AG20443 (cell line): ENCODE data around the gene ARHGEF40.
A peak's percentile ranks its signal among the peaks of the same experiment; 100 is the strongest.

ENCODE experiments used
- DNase-seq: peaks from one replicate; pipeline ENCODE4 v3.0.0; 2012; ENCODE audit warnings: low spot score, mixed read lengths

The ARHGEF40 gene

DNA sequence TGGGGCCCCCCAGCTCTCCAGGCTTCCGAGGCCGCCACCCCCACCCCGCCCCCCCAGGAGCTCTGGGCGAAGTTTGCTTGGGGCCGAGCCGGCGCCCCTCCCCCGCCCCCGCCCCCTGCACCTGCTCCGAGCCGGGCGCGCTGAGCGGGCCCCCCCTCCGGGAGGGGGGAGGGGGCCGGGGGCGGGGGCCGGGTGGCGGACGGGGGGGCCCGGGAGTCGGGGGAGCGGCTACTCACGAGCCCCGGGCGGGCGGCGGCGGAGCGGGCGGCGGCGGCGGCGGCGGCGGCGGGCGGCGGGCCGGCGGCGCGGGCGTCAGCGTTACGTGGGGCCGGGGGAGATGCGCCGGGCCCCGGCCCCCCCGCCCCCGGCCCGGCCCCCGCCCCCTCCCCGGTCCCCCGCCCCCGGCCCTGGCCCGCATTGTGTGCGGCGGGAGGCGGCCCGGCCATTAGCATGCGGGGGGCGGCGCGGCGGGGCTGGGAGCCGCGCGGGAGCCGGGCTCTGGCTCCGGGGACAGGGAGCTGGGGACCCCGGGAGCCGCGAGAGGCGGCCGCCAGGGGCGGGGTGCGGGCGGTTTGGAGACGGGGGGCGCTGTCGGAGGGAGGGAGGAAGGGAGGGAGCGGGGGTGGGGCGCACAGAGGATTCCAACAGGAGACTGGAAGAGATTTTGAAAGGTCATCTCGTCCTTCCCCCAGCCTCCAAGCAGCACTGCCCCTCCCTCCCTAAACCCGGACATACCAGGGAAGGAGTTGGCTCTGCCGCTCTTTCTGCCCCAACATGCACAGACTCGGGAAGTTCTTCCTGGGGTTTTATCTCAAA, 28.2 kb downstream of the ARHGEF40 start, which contains the start of gene ZNF219:
Gene ZNF219 (minus strand): TSS at position 580 of the 816 bp plus-strand sequence. CDS start 5,064 bp downstream, outside the sequence.
- peak; percentile 50 for DNase-seq

DNA sequence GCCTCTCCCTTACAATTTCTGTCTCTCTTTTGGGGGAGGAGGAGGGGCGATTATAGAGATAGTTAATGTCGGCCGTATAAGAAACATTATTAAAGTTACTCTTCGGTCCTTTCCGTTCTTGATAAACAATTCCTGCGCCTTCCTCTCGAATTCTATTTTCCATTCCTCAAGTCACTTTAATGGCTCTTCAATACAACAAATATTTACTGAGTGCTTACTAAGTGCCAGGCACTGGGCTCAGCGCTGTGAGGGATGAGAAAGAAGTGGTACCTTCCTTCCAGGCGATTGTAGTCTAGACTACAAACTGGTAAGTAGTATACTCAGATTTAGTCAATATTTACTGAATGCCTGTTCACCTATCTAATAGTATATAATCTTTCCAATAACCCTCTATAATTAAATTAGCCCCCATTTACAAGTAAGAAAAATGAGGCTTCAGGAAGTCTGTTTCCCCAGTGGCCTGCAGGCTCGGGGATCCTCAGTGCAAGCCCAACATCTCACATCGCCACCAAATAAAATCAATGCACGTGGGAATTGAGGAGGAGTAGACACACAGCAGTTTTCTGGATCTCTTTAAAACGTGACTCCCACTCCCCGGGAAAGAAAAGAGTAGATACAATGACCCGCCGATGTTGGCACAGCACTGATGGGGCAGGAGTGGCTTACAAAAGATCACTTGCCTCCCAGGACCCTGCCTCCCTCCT, 28.9 kb downstream of the ARHGEF40 start:
- no peak for DNase-seq

DNA sequence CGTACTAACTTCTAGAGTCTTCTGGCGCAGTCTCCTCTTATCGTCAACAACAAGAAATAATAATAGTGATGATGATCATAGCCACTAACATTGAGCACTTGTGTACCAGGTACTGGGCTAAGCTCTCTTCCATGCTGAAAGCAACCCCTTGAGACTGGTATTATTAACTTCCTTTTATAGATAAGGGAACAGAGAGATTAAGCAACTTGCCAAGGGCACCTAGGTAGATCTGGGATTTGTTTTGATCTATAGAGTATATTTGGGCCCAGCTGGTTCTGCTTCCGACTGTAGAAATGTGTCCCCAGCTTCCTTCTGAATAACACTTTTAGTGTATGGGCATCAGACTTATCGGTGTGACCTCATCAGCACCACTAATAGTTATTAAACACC, 29.5 kb downstream of the ARHGEF40 start:
- no peak for DNase-seq

DNA sequence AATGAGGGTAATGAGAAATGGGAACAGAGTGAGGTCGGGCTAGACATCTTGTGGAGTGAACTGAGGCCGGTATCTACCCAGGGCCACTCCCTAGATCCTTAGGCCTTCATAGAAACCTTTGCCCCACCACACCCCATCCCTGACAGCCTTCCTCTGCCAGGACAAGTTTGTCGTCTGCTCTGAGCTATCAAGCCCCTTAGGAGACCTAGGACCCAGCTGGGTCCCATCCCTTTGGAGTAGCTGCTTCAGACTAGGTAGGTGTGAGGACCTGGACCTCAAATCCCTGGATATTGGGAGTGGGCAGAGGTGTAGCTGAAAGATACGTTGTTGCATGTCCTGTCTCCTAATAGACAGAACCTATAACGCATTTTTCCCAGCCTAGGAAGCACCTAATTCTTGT, 30.8 kb downstream of the ARHGEF40 start, which contains the start of gene TMEM253:
Gene TMEM253 (plus strand): TSS at position 136 of the 400 bp plus-strand sequence. CDS start 278 bp downstream, outside the sequence.
- DNase-seq = no peak

DNA sequence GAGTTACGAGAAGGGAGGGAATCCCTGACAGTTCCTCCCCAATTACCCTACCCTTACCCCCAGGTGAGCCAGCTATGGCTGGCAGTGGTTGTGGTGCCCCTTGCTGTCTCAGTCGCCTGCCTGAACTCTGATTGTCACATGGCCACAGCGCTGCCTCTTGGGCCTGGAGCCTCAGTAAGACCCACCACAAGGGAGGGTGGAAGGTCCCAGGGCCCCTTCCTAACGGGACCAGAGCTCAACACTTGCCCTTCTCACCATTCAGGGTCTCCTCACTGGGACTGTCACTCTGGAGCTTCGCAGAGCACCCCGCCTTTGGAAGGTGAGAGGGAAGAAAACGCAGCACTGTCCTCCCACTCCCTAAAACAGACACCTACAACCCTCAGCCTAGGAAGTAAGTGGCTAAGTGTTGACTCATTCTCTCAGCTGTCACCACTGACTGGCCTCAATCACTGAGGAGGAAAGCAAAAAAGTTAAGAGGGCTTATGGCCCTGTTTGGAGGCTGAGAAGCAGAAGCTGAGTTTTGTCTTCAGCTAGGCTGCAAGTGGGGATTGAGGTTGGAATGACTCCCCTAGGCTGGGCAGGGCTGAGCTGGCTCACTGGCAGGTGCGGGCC, 31.8 kb downstream of the ARHGEF40 start:
- no peak for DNase-seq

DNA sequence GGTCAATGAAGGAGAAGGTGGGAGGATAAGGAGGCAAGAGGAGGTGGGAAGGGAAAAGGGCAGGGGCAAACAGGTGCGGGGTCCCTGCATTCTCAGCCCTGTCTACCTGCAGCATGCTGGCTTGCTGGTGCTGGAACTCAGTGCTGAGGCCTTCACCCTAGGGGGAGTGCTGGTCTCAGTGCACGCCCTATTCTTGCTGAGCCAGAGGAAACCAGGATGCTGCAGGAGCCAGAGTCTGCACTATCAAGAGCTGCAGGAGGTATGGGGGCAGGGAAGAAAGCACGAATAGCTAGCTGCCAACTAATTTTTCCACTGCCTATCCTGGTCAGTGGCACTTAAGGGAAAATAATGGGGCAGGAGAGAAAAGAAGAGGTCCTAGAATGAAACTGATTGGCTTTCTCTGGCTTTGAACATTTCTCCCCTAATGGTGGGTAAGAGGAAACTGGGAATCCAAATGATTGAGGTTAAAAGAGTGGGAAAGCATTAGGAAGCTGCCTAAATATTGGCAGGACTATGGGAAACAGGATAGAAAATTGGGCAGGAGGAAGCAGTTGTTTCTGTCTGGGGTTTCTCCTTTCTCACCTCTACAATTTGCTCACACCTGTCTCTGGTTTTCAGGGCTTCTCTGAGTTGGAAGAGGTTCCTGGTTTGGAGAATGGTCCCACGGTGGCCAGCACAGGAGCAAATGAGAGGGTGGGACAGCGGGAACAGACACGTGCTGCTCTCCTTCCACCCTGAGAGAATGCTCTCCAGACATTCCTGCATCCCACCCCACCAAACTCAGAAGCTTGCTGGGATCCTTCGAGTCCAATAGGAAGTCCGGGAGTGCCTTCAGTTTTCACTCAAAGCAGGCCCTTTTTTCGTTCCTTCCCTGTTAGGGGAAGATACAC, 32.7 kb downstream of the ARHGEF40 start:
- no peak for DNase-seq

DNA sequence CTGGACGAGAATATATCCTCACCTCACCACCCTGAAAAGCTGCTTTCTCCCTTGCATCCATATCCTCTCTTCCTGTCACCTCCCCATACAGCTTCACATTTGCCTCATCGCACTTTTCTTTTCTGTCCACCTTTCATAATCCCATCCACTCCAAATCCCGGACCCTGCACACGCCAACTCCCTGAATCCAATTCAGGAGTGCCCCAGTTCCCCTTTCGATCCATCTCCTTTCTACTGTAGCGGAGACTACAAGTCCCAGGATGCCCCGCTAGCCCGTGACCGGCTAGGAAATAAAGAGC, 33.3 kb downstream of the ARHGEF40 start:
- no peak for DNase-seq

DNA sequence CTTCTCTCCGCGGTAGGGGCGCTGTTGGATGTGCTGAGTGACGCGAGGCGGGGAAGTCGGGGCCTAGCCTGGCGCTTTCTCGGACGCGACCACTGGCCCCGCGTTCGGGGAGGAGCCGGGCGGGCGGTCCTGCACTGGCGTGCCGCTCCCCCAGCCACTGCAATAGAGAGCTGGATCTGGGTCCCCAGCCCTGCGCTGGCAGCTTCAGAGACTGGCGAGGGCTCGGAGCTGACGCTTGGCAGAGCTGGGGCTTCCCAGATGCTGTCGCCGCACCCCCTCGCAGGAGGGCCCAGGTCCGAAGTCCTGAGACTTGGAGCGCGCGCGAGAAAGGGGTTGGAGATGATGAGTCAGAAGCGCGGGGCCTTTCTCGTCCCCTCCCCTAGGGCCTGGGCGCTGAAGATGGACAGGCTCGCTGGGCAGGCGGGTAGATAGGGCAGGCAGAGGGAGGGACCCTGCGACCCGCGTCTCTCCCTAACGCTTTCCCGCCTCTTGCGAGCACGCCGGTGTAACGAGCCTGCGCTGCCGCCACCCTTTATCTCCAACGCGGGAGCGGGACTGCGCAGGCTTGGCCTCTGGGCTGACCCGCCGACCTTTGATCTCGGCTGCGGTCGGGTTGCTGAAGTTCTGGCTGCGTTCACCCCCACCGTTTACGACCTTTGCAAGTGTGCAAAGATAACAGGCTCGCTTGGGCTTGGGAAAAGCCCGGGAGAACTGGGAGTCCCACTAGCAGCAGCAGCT, 33.8 kb downstream of the ARHGEF40 start:
- DNase-seq = peak; percentile 96

DNA sequence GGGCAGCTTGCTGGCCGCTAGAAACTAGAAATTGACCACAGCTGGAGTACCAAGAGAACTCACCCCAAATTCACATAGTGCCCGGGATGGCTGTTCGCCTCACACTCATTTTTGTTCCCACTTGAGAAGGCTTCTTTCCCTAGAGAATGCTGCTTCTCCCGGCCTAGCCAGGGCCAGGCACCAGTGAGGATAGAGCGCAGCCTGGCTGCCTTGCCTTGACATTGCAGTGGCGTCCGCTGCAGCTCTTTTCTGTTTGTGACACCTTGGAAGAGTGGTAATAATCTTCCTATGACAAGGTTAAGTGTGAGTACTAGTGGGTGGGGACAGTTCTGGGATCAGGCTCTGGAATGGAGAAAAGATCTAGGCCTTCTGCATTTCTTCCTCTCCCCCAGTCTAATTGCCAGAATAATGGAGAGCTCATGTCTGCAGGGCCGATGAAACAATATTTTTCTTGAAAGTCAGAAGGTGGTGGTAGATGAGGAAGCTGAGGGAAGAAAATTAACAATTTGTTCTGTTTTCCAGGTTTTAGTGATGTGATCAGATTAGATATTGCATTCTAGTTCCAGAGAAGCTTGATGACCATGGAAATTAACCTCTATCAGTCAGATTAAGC, 34.5 kb downstream of the ARHGEF40 start:
- peak; percentile 85 for DNase-seq

DNA sequence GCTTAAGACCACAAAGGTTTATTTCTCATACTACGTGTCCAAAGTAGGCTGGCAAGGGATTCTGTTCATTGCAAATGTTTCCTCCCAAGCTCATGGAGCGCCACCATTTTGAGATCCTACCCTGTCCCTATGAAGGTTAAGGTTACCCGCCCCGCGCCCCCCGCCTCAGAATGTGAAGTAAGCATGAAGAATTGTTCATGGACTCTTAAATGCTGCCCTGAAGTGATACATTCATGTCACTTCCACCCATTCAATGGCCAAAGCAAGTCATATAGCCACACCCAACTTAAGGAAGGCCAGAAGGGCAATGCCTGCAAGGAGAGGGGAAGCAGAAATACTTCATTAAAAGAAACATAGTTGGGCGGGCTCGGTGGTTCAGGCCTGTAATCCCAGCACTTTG, 35.0 kb downstream of the ARHGEF40 start:
- no peak for DNase-seq

DNA sequence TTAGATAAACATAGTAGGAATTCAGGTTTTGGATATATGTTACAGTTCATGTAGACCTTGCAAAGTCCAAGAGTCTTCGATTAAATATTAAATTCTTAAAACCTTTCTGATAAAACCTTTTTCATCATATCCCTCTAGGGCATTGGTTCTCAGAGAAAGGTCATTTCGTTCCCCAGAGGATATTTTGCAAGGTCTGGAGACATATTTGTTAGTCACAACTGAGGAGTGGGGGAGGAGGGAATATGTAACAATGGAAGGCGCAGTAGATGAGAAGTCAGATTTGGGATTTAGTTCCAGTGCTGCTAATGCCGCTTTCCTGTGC, 36.0 kb downstream of the ARHGEF40 start:
- DNase-seq = no peak

DNA sequence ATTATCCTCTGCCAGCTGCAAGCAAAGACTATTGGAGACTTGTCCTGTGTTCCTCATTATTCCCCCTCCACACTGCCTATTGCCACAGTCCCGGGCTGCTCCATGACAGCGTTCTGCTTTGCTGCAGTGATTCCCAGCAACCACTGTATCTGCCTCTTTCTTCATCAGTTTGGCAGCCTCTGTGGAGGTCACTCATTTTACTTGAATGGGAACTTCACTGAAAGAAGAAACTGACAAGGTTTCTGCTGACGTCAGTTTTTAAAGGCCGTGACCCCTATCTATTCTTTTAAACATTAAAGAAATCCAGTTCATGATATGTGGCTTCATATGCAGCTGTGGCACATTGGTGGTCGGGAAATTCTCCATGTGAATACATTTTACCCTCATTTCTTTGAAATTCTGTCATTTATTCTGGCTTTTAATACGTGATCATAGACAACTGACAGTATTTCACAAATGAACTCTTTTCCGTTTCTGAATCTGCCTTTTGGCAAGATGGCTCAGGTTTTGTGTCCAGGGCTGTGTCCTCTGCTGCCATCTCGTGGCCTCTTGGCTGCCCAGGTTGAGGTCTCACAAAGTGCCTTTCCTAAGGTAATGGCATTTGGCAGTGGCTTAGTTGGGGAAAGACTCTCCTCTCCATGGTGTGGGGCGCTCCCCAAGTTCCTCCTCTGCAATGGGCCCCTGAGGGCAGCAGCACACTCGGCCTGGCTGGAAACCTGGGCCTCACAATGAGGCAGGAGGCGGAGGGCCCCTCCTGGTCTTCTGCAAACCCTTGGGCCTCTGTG, 36.6 kb downstream of the ARHGEF40 start:
- DNase-seq = peak; percentile 81

DNA sequence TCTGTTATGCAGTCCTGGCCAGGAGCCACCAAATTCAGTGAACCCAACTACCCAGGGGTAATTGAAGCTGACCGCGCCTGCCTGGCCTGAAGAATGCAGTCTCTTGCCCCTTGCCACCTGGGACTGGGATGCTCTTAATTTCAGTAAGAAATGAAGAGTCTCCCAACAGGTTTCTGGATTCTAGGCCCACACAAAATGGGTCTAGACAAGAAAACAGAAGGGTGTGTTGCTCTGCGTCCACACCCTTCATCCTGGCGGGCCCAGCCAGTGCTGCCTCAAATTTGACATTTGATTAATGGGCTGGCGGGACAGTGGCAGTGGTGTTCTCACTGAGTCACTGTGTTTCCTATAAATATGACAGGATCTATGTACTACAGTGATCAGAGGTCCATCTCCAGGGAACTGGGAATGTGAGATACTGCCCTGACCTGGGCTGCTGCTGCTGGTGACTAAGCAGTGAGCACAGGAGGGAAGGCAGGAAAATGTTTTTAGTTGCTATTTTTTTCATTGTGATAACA, 37.2 kb downstream of the ARHGEF40 start:
- DNase-seq = no peak

DNA sequence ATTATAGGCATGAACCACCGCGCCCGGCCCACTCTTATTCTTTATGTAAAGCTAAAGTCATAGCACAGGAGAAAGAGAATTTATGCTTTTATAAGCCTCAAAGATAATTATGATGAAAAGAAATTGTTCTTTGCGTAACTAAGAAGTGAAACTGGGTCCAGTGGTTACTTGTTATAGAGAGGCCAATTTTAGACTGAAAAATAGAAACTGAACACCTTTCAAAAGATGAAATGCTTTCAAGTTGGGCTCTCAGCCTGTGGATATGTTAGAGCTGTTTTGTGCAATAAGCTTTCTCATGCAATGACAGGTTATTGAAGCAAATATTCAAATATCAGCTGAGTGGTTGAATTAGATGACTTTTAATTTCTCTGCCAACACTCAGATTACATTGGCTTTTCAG, 38.7 kb downstream of the ARHGEF40 start:
- no peak for DNase-seq

DNA sequence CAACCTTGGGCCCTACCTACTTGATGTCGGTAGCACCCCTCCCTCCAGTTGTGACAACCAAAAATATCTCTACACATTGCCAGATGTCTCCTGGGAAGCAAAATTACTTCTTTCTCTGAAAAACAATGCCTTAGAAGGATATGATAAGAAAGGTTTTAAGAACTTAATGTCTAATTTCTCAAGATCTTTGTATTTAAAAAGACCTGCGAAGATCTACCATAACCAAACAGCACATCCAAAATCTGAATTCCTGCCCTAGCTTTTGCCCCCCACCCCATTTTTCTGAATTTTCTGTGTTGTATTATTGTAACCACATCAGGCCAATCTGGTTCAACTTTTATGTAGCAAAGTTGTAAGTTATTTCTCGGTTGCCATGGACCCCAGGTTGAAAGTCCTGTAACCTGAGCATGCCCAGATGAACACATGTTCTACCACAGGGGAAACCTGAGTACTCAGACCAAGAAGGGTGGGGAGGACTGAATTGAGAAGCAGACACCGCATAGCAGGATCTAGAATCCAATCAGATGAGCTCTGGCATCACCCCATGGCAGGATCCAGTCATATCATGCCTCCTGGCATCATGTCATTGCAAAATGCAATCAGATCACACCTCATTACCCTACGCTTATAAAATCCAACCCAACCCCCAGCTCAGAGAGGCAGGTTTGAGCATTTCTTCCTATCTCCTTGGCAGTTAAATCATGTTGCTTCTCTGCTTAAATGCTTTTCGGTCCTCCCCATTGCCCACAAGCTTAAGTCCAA, 39.5 kb downstream of the ARHGEF40 start:
- DNase-seq = no peak

DNA sequence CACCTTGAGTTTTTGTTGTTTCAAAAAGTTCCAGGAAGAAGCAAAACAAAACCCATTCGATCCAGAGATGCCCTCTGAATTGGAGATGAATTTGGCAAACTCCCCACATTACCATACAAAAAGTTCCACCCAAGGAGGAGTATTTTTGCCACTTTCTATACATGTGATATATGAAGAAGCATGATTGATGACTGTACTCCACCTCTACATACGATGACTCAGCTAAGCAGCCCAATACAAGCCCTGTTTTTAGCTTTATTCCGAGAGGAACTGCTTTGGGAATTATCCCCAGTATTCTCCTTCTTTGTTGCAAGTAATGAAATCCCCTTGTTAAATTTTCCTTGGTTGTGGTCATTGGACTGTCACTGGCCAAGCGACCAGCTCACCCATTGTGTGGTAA, 42.2 kb downstream of the ARHGEF40 start:
- DNase-seq = no peak

DNA sequence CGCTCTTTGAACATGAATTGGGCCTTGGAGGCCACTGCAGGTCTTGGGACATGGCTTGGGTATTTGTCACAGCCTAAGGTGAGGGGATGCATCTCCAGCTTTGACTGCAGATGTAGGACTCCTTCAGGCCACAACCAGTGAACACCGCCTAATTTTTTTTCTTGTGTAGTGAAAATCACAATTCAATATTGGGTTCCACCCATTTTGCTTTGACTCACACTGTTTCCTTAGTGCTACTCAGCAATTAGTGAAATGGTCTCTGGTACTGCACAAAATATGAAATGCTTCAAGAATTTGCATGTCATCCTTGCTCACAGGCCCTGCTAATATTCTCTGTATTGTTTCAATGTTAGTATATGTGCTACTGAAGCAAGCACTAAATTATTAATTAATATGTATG, 43.3 kb downstream of the ARHGEF40 start:
- DNase-seq = no peak

DNA sequence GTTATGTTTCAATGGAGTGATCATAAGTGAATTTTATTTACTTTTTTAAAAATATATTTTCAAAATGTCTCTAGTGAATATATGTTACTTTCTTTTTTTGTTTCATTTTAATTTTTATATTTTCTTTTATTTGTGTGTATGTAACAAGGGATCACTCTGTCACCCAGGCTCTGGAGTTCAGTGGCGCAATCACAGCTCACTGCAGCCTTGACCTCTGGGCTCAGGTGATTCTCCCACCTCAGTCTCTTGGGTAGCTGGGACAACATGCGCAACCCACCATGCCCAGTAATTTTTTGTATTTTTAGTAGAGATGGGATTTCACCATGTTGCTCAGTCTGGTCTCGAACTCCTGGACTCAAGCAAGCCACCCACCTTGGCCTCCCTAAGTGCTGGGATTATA, 48.8 kb downstream of the ARHGEF40 start:
- DNase-seq = no peak

DNA sequence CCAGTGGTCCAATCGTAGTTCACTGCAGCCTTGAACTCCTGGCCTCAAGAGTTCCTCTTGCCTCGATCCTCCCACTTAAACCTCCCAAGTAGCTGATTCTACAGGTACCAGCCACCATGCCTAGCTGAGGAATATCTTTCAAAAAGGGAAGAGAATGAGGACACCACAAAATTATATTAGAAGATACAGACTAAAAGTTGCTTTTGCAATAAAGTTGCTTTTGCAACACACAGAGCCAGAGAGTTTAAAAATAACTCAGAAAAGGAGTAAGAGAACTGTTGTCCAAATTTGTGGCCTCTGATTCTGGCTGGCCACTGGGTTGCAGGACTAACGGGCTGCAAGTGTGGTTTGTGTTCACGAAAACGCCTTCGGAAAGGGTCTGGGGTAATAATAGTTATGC, 50.6 kb downstream of the ARHGEF40 start:
- DNase-seq = no peak
